Spinal cord (tissue), 10 donors: Measurements from ENCODE around the gene TMEM150C. TPM values are rescaled to one million over a fixed set of nuclear protein-coding genes. Genes with fewer than 3 reads are reported as not detected.

Experiments used
- DNase-seq, 6 donors: peaks; one replicate each; pipeline versions ENCODE4 v3.0.0 to v3.0.0-alpha.2; 2013 to 2015; ENCODE audit warnings: low spot score in 6 of 6, low read depth in 4 of 6
- H3K27ac ChIP-seq: one replicate; pipeline ENCODE4 v1.5.1; 2013; ENCODE audit warnings: low read depth, low read length, control low read depth
- H3K27me3 ChIP-seq: one replicate; pipeline ENCODE4 v1.6.1; 2013; ENCODE audit warnings: low read length; ENCODE audit not compliant: control insufficient read depth, insufficient read depth
- H3K36me3 ChIP-seq: one replicate; pipeline ENCODE4 v1.6.1; 2013; ENCODE audit warnings: low read length; ENCODE audit not compliant: control insufficient read depth, insufficient read depth
- H3K4me1 ChIP-seq: one replicate; pipeline ENCODE4 v1.6.1; 2013; ENCODE audit warnings: low read length; ENCODE audit not compliant: control insufficient read depth, insufficient read depth
- H3K4me3 ChIP-seq: one replicate; pipeline ENCODE4 v1.5.1; 2013; ENCODE audit warnings: low read depth, low read length, control low read depth
- H3K9me3 ChIP-seq: one replicate; pipeline ENCODE4 v1.6.1; 2013; ENCODE audit warnings: low read length; ENCODE audit not compliant: control insufficient read depth, insufficient read depth
- WGBS: methylation state at CpG from one replicate; pipeline ENCODE4 v1.1.5; 2013; ENCODE audit warnings: missing lambda C conversion rate; ENCODE audit not compliant: insufficient coverage; 5-methylcytosine and 5-hydroxymethylcytosine counted together
- polyA plus RNA-seq, 2 donors: library from polyadenylated mRNA; unstranded; fragments of 120-200 nt; gene quantifications; one replicate each; pipeline ENCODE4 v1.2.1, GENCODE V29; 2013; ENCODE audit not compliant: insufficient read length in 2 of 2
- total RNA-seq, 2 donors: library from RNA; depleted of rRNA in 1 of 2; stranded (reverse); fragments of 120-200 nt in 1 of 2; fragments of >200 nt in 1 of 2; gene quantifications; one replicate each; pipeline versions ENCODE4 v1.2.3 to v1.2.4, GENCODE V29; 2013 to 2014
- donor health status: healthy.

TMEM150C gene
- total and polyA plus RNA-seq, 4 donors, result 16.8 to 30.1 (median 23.5) TPM

- no peak for DNase-seq
- Histone ChIP-seq H3K27ac (no peak overlapping the region), H3K4me1 (no peaks in the 10 kb centered on the region), H3K27me3 (no peaks in the 10 kb centered on the region), H3K4me3 (no peak overlapping the region), H3K36me3 (peaks cover 5% of the 10 kb centered on the region), H3K9me3 (no peaks in the 10 kb centered on the region)
These were observed 53.8 kb downstream of the TMEM150C start for GRCh38 chr4:82508011-82508410.

- peaks cover 4% of the 10 kb centered on the region for H3K4me1 ChIP-seq
- no peak overlapping the region for H3K27ac ChIP-seq
- H3K4me3 ChIP-seq, result no peak overlapping the region
- no peaks in the 10 kb centered on the region for H3K27me3 ChIP-seq
- H3K9me3 ChIP-seq, result no peaks in the 10 kb centered on the region
- 22% methylated on average over 1 of the region's 2 CpGs for WGBS
- no peak for DNase-seq
- peaks cover 5% of the 10 kb centered on the region for H3K36me3 ChIP-seq
These were observed 60.7 kb downstream of the TMEM150C start for GRCh38 chr4:82501154-82501442.

DNA sequence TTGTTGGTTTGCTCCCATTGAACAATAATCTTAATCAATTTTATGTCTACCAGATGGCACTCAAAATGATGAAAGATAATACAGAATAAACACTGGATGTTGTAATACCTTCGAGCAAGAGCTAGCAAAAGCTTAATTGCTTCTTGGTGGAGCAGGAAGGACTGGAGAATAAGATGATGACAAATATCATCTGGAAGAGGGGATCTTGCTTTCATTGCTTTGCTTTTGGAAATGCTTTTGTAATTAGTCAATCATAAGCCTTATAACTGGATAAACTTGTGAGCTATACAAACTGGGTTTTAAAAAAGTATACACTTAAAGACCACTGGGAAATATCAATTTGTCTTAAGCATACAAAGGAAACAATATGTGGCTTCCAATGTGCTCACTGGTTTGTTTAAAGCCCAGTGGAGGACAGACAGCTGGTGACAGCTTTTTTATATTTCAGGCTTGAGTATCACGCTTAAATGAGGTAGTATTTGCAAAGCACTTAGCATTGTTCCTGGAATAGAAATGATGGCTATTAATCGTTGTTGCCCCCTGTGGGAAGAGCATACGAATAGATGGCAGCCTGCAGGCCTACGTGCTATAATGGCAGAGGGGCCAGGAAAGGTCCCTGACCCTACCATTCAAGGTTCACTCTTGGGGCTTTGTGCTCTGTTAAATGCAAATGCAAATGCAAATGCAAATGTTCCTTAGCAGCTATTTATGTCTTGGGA lies 61.2 kb downstream of the TMEM150C start:
- WGBS, result 21% methylated on average over 4 of the region's 5 CpGs
- DNase-seq, result peak in 2 of 6 donors; percentile 39 to 52

GRCh38 chr4:82499738-82500434 lies 61.9 kb downstream of the TMEM150C start:
- Histone ChIP-seq H3K27ac (no peak overlapping the region), H3K4me1 (peaks cover 4% of the 10 kb centered on the region), H3K27me3 (no peaks in the 10 kb centered on the region), H3K36me3 (peaks cover 5% of the 10 kb centered on the region), H3K4me3 (no peak overlapping the region), H3K9me3 (no peaks in the 10 kb centered on the region)
- WGBS, result no CpG with 5 or more reads among the region's 6 CpGs
- DNase-seq, result peak in 1 of 6 donors; percentile 7

More for the DNA sequence above, 61.2 kb downstream of the TMEM150C start:
- Histone ChIP-seq H3K4me1 (peaks cover 4% of the 10 kb centered on the region), H3K27ac (no peak overlapping the region), H3K27me3 (no peaks in the 10 kb centered on the region), H3K4me3 (no peak overlapping the region), H3K36me3 (peaks cover 5% of the 10 kb centered on the region), H3K9me3 (no peaks in the 10 kb centered on the region)

GRCh38 chr4:82496349-82496748 lies 65.4 kb downstream of the TMEM150C start:
- Histone ChIP-seq H3K4me3 (no peak overlapping the region), H3K27ac (no peak overlapping the region), H3K9me3 (no peaks in the 10 kb centered on the region), H3K27me3 (no peaks in the 10 kb centered on the region), H3K36me3 (peaks cover 2% of the 10 kb centered on the region), H3K4me1 (peaks cover 4% of the 10 kb centered on the region)
- no peak for DNase-seq
- 60% methylated on average over 1 of the region's 2 CpGs for WGBS

- peaks cover 2% of the 10 kb centered on the region for H3K36me3 ChIP-seq
- H3K27me3 ChIP-seq, result no peaks in the 10 kb centered on the region
- no peaks in the 10 kb centered on the region for H3K9me3 ChIP-seq
- no peaks in the 10 kb centered on the region for H3K4me1 ChIP-seq
- H3K27ac ChIP-seq, result no peak overlapping the region
- peak in 1 of 6 donors; percentile 79 for DNase-seq
- WGBS, result 97% methylated on average over 4 of the region's 4 CpGs
- no peak overlapping the region for H3K4me3 ChIP-seq
These were observed 66.1 kb downstream of the TMEM150C start for GRCh38 chr4:82495666-82496065.

DNA sequence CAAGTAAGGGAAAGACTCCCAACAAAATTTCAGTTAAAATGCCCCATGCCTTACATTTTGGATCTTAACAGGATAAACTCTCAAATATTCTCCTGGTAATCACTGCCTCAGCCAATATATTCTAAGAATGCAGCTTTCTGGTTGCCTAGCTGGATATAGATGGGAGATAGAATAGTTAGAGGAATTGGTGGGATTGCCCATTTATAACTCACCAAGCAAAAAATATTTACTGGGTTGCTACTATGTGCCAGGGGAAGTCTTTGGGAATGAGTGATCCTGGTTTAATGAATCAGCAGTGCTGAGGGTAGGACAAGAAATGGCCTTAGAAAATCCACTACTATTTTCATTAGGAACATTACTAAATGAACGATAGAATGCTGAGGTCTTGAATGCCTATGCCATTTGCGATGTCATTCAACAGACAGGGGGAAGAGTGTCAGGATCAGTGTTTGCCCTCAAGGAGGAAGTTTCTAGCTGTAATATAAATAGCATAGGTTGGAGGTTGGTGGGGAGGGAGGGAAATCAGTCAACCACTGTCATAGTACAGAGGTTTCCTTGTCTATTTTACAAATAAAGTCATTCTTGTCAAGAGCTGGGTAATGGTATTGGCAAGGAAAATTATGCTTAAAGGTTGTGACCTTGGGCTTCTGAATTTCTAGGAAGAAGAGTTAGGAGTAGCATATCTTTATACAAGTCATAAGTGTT lies 67.9 kb downstream of the TMEM150C start:
- no peak for DNase-seq
- H3K4me3 ChIP-seq, result no peak overlapping the region
- no peaks in the 10 kb centered on the region for H3K9me3 ChIP-seq
- 90% methylated on average over 2 of the region's 2 CpGs for WGBS
- H3K27me3 ChIP-seq, result no peaks in the 10 kb centered on the region
- no peak overlapping the region for H3K27ac ChIP-seq
- no peaks in the 10 kb centered on the region for H3K4me1 ChIP-seq
- peaks cover 2% of the 10 kb centered on the region for H3K36me3 ChIP-seq

GRCh38 chr4:82491251-82491960 lies 70.4 kb downstream of the TMEM150C start:
- H3K27ac ChIP-seq, result no peak overlapping the region
- H3K27me3 ChIP-seq, result no peaks in the 10 kb centered on the region
- H3K36me3 ChIP-seq, result no peaks in the 10 kb centered on the region
- H3K4me3 ChIP-seq, result no peak overlapping the region
- WGBS, result 61% methylated on average over 4 of the region's 10 CpGs
- H3K9me3 ChIP-seq, result no peaks in the 10 kb centered on the region
- no peaks in the 10 kb centered on the region for H3K4me1 ChIP-seq
- peak in 1 of 6 donors; percentile 50 for DNase-seq

GRCh38 chr4:82489987-82490386 lies 71.8 kb downstream of the TMEM150C start:
- no peaks in the 10 kb centered on the region for H3K27me3 ChIP-seq
- H3K27ac ChIP-seq, result no peak overlapping the region
- DNase-seq, result no peak
- H3K36me3 ChIP-seq, result no peaks in the 10 kb centered on the region
- H3K4me3 ChIP-seq, result no peak overlapping the region
- WGBS, result 25% methylated on average over 7 of the region's 8 CpGs
- no peaks in the 10 kb centered on the region for H3K4me1 ChIP-seq
- H3K9me3 ChIP-seq, result no peaks in the 10 kb centered on the region
